ENCODE data around the gene ACRBP. TPM values are rescaled to one million over a fixed set of nuclear protein-coding genes. Genes with fewer than 3 reads are reported as not detected.

ACRBP gene
- total RNA-seq, 1 experiment from 2014 or later, result 1.3 TPM

GRCh38 chr12:6618483-6619225 lies 28.6 kb downstream of the ACRBP start:
- H3K4me1 ChIP-seq (ENCODE audit: insufficient read depth, low read length), result peaks cover 7% of the 10 kb centered on the region; the same call in 1 of the 2 replicates
- no peak for TF ChIP-seq CTCF (conservative IDR thresholded peaks at IDR 0.05)
- peaks cover 16 to 26% of the 10 kb centered on the region in 2 experiments for H3K4me1 Mint-ChIP-seq
- H3K14ac ChIP-seq (ENCODE audit: insufficient read depth, low read length), result no peak overlapping the region
- no peak overlapping the region for H3T11ph ChIP-seq (ENCODE audit: low read length)
- no peak overlapping the region for H2BK20ac ChIP-seq (ENCODE audit: low read depth, low read length, poor library complexity, severe bottlenecking)
- DNase-seq, result no peak
- H3K27ac Mint-ChIP-seq, result no peak overlapping the region
- no peak overlapping the region for H3K18ac ChIP-seq (ENCODE audit: insufficient read length, low read depth, low read length)
- H2BK120ac ChIP-seq (ENCODE audit: low read depth, low read length, poor library complexity, severe bottlenecking), result no peak overlapping the region
- no peak overlapping the region for H3K4ac ChIP-seq (ENCODE audit: low read depth, low read length)
- no peak overlapping the region for H2BK15ac ChIP-seq (ENCODE audit: low read depth, low read length)
- no peak overlapping the region for H3K9ac ChIP-seq (ENCODE audit: extremely low read depth, insufficient read length, low read length)
- H3K79me2 ChIP-seq (ENCODE audit: insufficient read depth, low read length), result no peaks in the 10 kb centered on the region
- H3K56ac ChIP-seq (ENCODE audit: insufficient read length, low read depth, low read length), result no peak overlapping the region
- no peak overlapping the region for H3K4me3 Mint-ChIP-seq
- H2BK5ac ChIP-seq (ENCODE audit: insufficient read length, low read length), result no peak overlapping the region
- no peaks in the 10 kb centered on the region for H3K23me2 ChIP-seq (ENCODE audit: insufficient read length, low read depth, low read length, poor library complexity, severe bottlenecking)
- H3K27me3 ChIP-seq (ENCODE audit: insufficient read depth, low read length), result peaks cover 6% of the 10 kb centered on the region; the same call in 1 of the 2 replicates
- peaks cover 29% of the 10 kb centered on the region for H3K27me3 Mint-ChIP-seq (ENCODE audit: low read depth)
- no peak overlapping the region for H4K8ac ChIP-seq (replicated peaks; ENCODE audit: insufficient read length, low read depth, low read length)
- peaks cover 0 to 4% (median 0%) of the 10 kb centered on the region in 3 experiments; a peak in 2 of 7 replicates for H3K36me3 Mint-ChIP-seq (ENCODE audit: insufficient read depth in 1 of 3, low read depth in 3 of 3)
- no peak overlapping the region for H2BK12ac ChIP-seq (ENCODE audit: insufficient read length, low read depth, low read length)
- H3K4me2 ChIP-seq (ENCODE audit: insufficient read depth, insufficient read length, low read length), result no peak overlapping the region
- no peak overlapping the region for H4K5ac ChIP-seq (ENCODE audit: insufficient read length, low read depth, low read length)
- H3K27ac ChIP-seq (ENCODE audit: insufficient read length, low read depth, low read length), result no peak overlapping the region
- no peak overlapping the region for H2AK5ac ChIP-seq (ENCODE audit: insufficient read length, low read length)
- no peaks in the 10 kb centered on the region for H3K9me3 ChIP-seq (ENCODE audit: control insufficient read depth, low read depth, low read length)
- H2AFZ ChIP-seq (ENCODE audit: low read length), result no peak overlapping the region
- no peaks in the 10 kb centered on the region; a peak in 1 of 5 replicates for H3K9me3 Mint-ChIP-seq
- no peaks in the 10 kb centered on the region for H3K79me1 ChIP-seq (ENCODE audit: insufficient read depth, low read depth, low read length, poor library complexity, severe bottlenecking)
- no CpG with 5 or more reads among the region's 5 CpGs for WGBS (ENCODE audit: extremely low coverage, insufficient read length, low lambda C conversion rate)
- no peak overlapping the region for H4K91ac ChIP-seq (ENCODE audit: insufficient read length, low read depth, low read length)
- no peaks in the 10 kb centered on the region for H4K20me1 ChIP-seq (ENCODE audit: control insufficient read depth, insufficient read depth, insufficient read length)
- no peak overlapping the region for H3K23ac ChIP-seq (ENCODE audit: insufficient read length, low read depth, low read length)
